HUES64 (cell line): ENCODE measurements around the gene MYH13.

Experiments
- H3K27ac ChIP-seq: 2 replicates; pipeline ENCODE4 v1.7.0; 2013; ENCODE audit warnings: low read depth, low read length, inconsistent platforms
- H3K27me3 ChIP-seq: 2 replicates; pipeline ENCODE4 v1.6.1; 2013; ENCODE audit warnings: mild to moderate bottlenecking, low read length; ENCODE audit not compliant: insufficient read depth
- H3K36me3 ChIP-seq: 2 replicates; pipeline ENCODE4 v1.6.1; 2013; ENCODE audit warnings: mild to moderate bottlenecking, low read length; ENCODE audit not compliant: insufficient read depth
- H3K4me1 ChIP-seq: 2 replicates; pipeline ENCODE4 v1.6.1; 2013; ENCODE audit warnings: mild to moderate bottlenecking, low read length, moderate library complexity; ENCODE audit not compliant: insufficient read depth
- H3K4me3 ChIP-seq: 2 replicates; pipeline ENCODE4 v1.5.1; 2013; ENCODE audit warnings: mild to moderate bottlenecking, low read length, moderate library complexity
- H3K9ac ChIP-seq: 2 replicates; pipeline ENCODE4 v1.6.1; 2013; ENCODE audit warnings: mild to moderate bottlenecking, low read depth, low read length
- H3K9me3 ChIP-seq: 2 replicates; pipeline ENCODE4 v1.6.1; 2013; ENCODE audit warnings: low read depth, low read length; ENCODE audit not compliant: insufficient read depth
- WGBS: fragments of 150-250, 120-280 bp; methylation state at CpG from one replicate; pipeline ENCODE4 v1.1.7; 2013; ENCODE audit warnings: missing lambda C conversion rate; 5-methylcytosine and 5-hydroxymethylcytosine counted together

The MYH13 gene

DNA sequence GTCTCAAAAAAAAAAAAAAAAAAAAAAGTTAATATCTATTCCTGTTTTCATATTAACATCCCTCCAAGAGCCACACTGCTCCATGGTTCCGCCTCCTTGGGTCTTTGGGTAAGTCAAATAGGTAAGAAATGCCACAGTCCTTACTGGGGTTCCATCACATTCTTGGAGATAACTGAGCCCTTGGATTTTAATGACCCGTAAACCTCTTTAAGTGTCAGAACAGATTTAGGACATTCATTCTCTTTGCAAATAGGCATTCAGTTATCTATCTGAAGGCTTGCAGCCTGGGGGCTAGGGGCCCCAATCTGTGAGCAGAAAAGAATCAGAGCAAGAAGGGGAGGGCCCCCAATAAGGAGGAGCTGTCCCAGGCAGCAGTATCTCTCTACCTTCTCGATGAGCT is 28.0 kb downstream of the MYH13 start:
- Histone ChIP-seq H3K27me3 (no peaks in the 10 kb centered on the region), H3K4me1 (no peaks in the 10 kb centered on the region), H3K27ac (no peak overlapping the region), H3K36me3 (no peaks in the 10 kb centered on the region), H3K9ac (no peak overlapping the region), H3K4me3 (no peak overlapping the region), H3K9me3 (no peaks in the 10 kb centered on the region)
- WGBS: 93% methylated on average over 3 of the region's 3 CpGs

- Histone ChIP-seq H3K9me3 (no peaks in the 10 kb centered on the region), H3K9ac (no peak overlapping the region), H3K4me1 (peaks cover 5% of the 10 kb centered on the region; the same call in 1 of the 2 replicates), H3K36me3 (no peaks in the 10 kb centered on the region), H3K4me3 (no peak overlapping the region), H3K27me3 (no peaks in the 10 kb centered on the region), H3K27ac (no peak overlapping the region)
- 94% methylated on average over 8 of the region's 8 CpGs for WGBS
Measured at GRCh38 chr17:10339051-10339450, 33.8 kb downstream of the MYH13 start.

GRCh38 chr17:10337976-10338375 is 34.8 kb downstream of the MYH13 start:
- no peaks in the 10 kb centered on the region for H3K27me3 ChIP-seq
- 85% methylated on average over 8 of the region's 9 CpGs for WGBS
- H3K9me3 ChIP-seq: no peaks in the 10 kb centered on the region
- H3K36me3 ChIP-seq: no peaks in the 10 kb centered on the region
- no peak overlapping the region for H3K4me3 ChIP-seq
- peaks cover 5% of the 10 kb centered on the region; the same call in 1 of the 2 replicates for H3K4me1 ChIP-seq
- H3K27ac ChIP-seq: no peak overlapping the region
- no peak overlapping the region for H3K9ac ChIP-seq

DNA sequence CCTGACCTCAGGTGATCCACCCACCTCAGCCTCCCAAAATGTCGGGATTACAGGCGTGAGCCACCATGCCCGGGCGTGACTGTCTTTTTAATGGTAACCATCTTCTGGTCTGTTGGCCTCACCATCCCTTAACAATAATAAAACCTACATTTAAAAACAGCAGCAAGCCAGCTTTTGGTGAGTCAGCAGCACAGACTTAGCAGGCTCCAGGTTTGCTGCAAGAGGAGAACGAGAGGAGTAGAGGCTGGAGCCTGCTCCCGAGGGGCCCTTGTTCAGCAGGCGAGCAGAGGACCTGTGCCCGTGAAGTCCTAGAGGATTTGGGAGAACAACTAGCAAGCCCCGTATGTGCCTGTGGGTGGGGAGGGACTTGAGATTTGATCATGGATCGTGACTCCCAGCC is 35.7 kb downstream of the MYH13 start:
- H3K36me3 ChIP-seq: no peaks in the 10 kb centered on the region
- peaks cover 5% of the 10 kb centered on the region; the same call in 1 of the 2 replicates for H3K4me1 ChIP-seq
- no peak overlapping the region for H3K27ac ChIP-seq
- WGBS: 72% methylated on average over 10 of the region's 10 CpGs
- no peak overlapping the region for H3K9ac ChIP-seq
- H3K4me3 ChIP-seq: no peak overlapping the region
- no peaks in the 10 kb centered on the region for H3K9me3 ChIP-seq
- no peaks in the 10 kb centered on the region for H3K27me3 ChIP-seq

- H3K27ac ChIP-seq: no peak overlapping the region
- 52% methylated on average over 7 of the region's 7 CpGs for WGBS
- no peaks in the 10 kb centered on the region for H3K27me3 ChIP-seq
- H3K4me3 ChIP-seq: no peak overlapping the region
- H3K4me1 ChIP-seq: peaks cover 5% of the 10 kb centered on the region; the same call in 1 of the 2 replicates
- no peaks in the 10 kb centered on the region for H3K36me3 ChIP-seq
- no peaks in the 10 kb centered on the region for H3K9me3 ChIP-seq
- H3K9ac ChIP-seq: no peak overlapping the region
Measured at GRCh38 chr17:10336393-10336792, 36.4 kb downstream of the MYH13 start.

GRCh38 chr17:10332515-10332914 is 40.3 kb downstream of the MYH13 start:
- Histone ChIP-seq H3K27me3 (no peaks in the 10 kb centered on the region), H3K9ac (no peak overlapping the region), H3K4me1 (peaks cover 5% of the 10 kb centered on the region; the same call in 1 of the 2 replicates), H3K27ac (no peak overlapping the region), H3K36me3 (no peaks in the 10 kb centered on the region), H3K4me3 (no peak overlapping the region), H3K9me3 (no peaks in the 10 kb centered on the region)
- 94% methylated on average over 4 of the region's 4 CpGs for WGBS

- no peaks in the 10 kb centered on the region for H3K36me3 ChIP-seq
- 91% methylated on average over 15 of the region's 15 CpGs for WGBS
Measured at GRCh38 chr17:10328971-10329923, 43.6 kb downstream of the MYH13 start.

GRCh38 chr17:10328206-10328605 is 44.6 kb downstream of the MYH13 start:
- no peaks in the 10 kb centered on the region for H3K27me3 ChIP-seq
- no peak overlapping the region for H3K27ac ChIP-seq
- H3K4me1 ChIP-seq: no peaks in the 10 kb centered on the region
- 93% methylated on average over 7 of the region's 7 CpGs for WGBS
- H3K4me3 ChIP-seq: no peak overlapping the region
- H3K9ac ChIP-seq: no peak overlapping the region
- H3K36me3 ChIP-seq: no peaks in the 10 kb centered on the region
- no peaks in the 10 kb centered on the region for H3K9me3 ChIP-seq

More at GRCh38 chr17:10328971-10329923, 43.6 kb downstream of the MYH13 start:
- Histone ChIP-seq H3K4me1 (no peaks in the 10 kb centered on the region), H3K27me3 (no peaks in the 10 kb centered on the region), H3K9ac (no peak overlapping the region), H3K4me3 (no peak overlapping the region), H3K27ac (no peak overlapping the region), H3K9me3 (no peaks in the 10 kb centered on the region)

DNA sequence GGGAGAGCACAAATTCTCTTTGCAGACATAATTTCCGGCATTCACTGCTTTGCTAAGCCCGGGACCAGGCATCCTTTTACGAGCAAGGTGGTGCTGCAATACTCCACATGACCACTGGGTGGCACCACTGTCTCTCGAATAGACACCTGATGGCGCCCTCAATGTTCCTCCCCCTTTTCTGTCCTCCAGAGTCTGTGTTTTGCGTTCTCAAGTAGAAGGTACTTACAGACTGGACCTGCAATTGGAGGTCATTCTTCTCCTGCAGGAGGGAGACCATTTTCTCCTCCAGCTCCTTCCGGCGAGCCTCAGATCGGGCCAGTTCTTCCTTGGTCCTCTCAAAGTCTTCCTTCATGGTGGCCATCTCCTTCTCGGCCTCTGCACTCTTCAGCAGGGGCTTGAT is 45.2 kb downstream of the MYH13 start:
- no peaks in the 10 kb centered on the region for H3K36me3 ChIP-seq
- no peak overlapping the region for H3K9ac ChIP-seq
- no peaks in the 10 kb centered on the region for H3K4me1 ChIP-seq
- 45% methylated on average over 10 of the region's 10 CpGs for WGBS
- no peaks in the 10 kb centered on the region for H3K9me3 ChIP-seq
- H3K4me3 ChIP-seq: no peak overlapping the region
- no peak overlapping the region for H3K27ac ChIP-seq
- no peaks in the 10 kb centered on the region for H3K27me3 ChIP-seq

DNA sequence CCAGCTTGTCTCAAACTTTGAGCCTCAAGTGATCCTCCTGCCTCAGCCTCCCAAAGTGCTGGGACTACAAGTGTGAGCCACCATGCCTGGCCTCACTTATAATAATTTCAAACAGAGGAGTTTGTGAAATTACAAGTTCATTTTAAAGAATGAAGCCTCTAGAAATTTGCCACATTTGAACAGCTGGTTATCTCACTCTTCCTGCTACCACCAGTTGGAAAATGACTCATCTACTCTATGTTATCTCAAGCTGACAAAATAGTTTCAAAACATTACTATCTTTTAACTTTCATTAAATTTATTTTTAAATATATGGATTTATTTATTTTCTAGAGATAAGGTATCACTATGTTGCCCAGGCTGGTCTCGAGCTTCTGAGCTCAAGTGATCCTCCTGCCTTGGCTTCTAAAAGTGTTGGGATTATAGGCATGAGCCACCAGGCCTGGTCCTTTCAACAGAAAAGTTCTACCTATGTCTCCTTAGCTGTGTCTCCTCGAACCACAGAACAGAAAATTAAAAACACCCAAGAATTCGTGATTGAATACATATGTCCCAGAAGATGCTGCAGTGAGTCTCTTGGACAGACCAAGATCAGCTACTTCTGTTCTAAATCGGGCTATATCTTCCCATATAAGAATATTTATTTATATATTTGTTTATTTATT is 47.6 kb downstream of the MYH13 start:
- Histone ChIP-seq H3K27ac (no peak overlapping the region), H3K9me3 (no peaks in the 10 kb centered on the region), H3K9ac (no peak overlapping the region), H3K27me3 (no peaks in the 10 kb centered on the region), H3K4me3 (no peak overlapping the region), H3K36me3 (no peaks in the 10 kb centered on the region), H3K4me1 (no peaks in the 10 kb centered on the region)
- WGBS: 87% methylated on average over 3 of the region's 4 CpGs

- 89% methylated on average over 11 of the region's 11 CpGs for WGBS
- Histone ChIP-seq H3K36me3 (no peaks in the 10 kb centered on the region), H3K9me3 (no peaks in the 10 kb centered on the region)
Measured at GRCh38 chr17:10323812-10324610, 48.8 kb downstream of the MYH13 start.

More at GRCh38 chr17:10323812-10324610, 48.8 kb downstream of the MYH13 start:
- H3K27ac ChIP-seq: no peak overlapping the region
- H3K4me1 ChIP-seq: no peaks in the 10 kb centered on the region
- no peaks in the 10 kb centered on the region for H3K27me3 ChIP-seq
- no peak overlapping the region for H3K9ac ChIP-seq
- H3K4me3 ChIP-seq: no peak overlapping the region
